NCI-H1436 (cell line): ENCODE data around the gene CAMK2B.

Experiments used
- DNase-seq: peaks from one replicate; lab custom pipeline; 2025; lab: John Stamatoyannopoulos, UW

CAMK2B gene

GRCh38 chr7:44256459-44256858 is 68.9 kb downstream of the CAMK2B start:
- DNase-seq, result no peak

- no peak for DNase-seq
Measured at GRCh38 chr7:44251881-44252280, 73.5 kb downstream of the CAMK2B start.

- DNase-seq, result no peak
Measured at GRCh38 chr7:44251269-44251668, 74.1 kb downstream of the CAMK2B start.

GRCh38 chr7:44249639-44250234 is 75.7 kb downstream of the CAMK2B start:
- no peak for DNase-seq

GRCh38 chr7:44247868-44248651 is 77.3 kb downstream of the CAMK2B start:
- DNase-seq, result no peak

- no peak for DNase-seq
Measured at GRCh38 chr7:44246396-44247113, 78.8 kb downstream of the CAMK2B start.

GRCh38 chr7:44244282-44244681 is 81.1 kb downstream of the CAMK2B start:
- DNase-seq, result no peak

GRCh38 chr7:44242091-44242490 is 83.3 kb downstream of the CAMK2B start:
- no peak for DNase-seq

GRCh38 chr7:44240983-44241510 is 84.3 kb downstream of the CAMK2B start:
- peak; percentile 57 for DNase-seq

- no peak for DNase-seq
Measured at GRCh38 chr7:44240376-44240775, 85.0 kb downstream of the CAMK2B start.

GRCh38 chr7:44239361-44239760 is 86.0 kb downstream of the CAMK2B start:
- DNase-seq, result no peak

GRCh38 chr7:44238116-44238695 is 87.2 kb downstream of the CAMK2B start:
- no peak for DNase-seq

GRCh38 chr7:44237696-44238095 is 87.7 kb downstream of the CAMK2B start:
- DNase-seq, result no peak

GRCh38 chr7:44236333-44236728 is 89.1 kb downstream of the CAMK2B start:
- no peak for DNase-seq

- DNase-seq, result no peak
Measured at GRCh38 chr7:44235582-44236332, 89.6 kb downstream of the CAMK2B start.

GRCh38 chr7:44235066-44235465 is 90.3 kb downstream of the CAMK2B start:
- no peak for DNase-seq

- no peak for DNase-seq
Measured at GRCh38 chr7:44232901-44233715, 92.3 kb downstream of the CAMK2B start.

GRCh38 chr7:44232396-44232795 is 93.0 kb downstream of the CAMK2B start:
- DNase-seq, result no peak

- no peak for DNase-seq
Measured at GRCh38 chr7:44231088-44231487, 94.3 kb downstream of the CAMK2B start.

- DNase-seq, result no peak
Measured at GRCh38 chr7:44230286-44230685, 95.1 kb downstream of the CAMK2B start.
